ENCODE data around the gene TOP2A. TPM values are rescaled to one million over a fixed set of nuclear protein-coding genes. Genes with fewer than 3 reads are reported as not detected.

TOP2A gene
- total RNA-seq, 1 experiment from 2014 or later = 230 TPM

GRCh38 chr17:40451420-40451819 lies 33.7 kb upstream of the TOP2A start:
- no peak overlapping the region for H3K23ac ChIP-seq (ENCODE audit: insufficient read length, low read depth, low read length)
- H4K5ac ChIP-seq (ENCODE audit: insufficient read length, low read depth, low read length) = no peak overlapping the region
- H2BK15ac ChIP-seq (ENCODE audit: low read depth, low read length) = no peak overlapping the region
- no CpG with 5 or more reads among the region's 6 CpGs for WGBS (ENCODE audit: extremely low coverage, insufficient read length, low lambda C conversion rate)
- no peak overlapping the region for H2AFZ ChIP-seq (ENCODE audit: low read length)
- H3K9me3 ChIP-seq (ENCODE audit: control insufficient read depth, low read depth, low read length) = no peaks in the 10 kb centered on the region
- H3K4ac ChIP-seq (ENCODE audit: low read depth, low read length) = no peak overlapping the region
- H3K56ac ChIP-seq (ENCODE audit: insufficient read length, low read depth, low read length) = no peak overlapping the region
- H3K27ac ChIP-seq (ENCODE audit: insufficient read length, low read depth, low read length) = no peak overlapping the region
- no peak for TF ChIP-seq CTCF (conservative IDR thresholded peaks at IDR 0.05)
- H3K79me1 ChIP-seq (ENCODE audit: insufficient read depth, low read depth, low read length, poor library complexity, severe bottlenecking) = no peaks in the 10 kb centered on the region
- Mint-ChIP-seq H3K4me3 (no peak overlapping the region), H3K9me3 (no peaks in the 10 kb centered on the region), H3K27me3 (ENCODE audit: low read depth) (no peaks in the 10 kb centered on the region), H3K4me1 (peaks cover 20 to 25% of the 10 kb centered on the region in 2 experiments), H3K27ac (no peak overlapping the region), H3K36me3 (ENCODE audit: insufficient read depth in 1 of 3, low read depth in 3 of 3) (peaks cover 31% of the 10 kb centered on the region in 3 experiments; a peak in 6 of 7 replicates)
- H4K91ac ChIP-seq (ENCODE audit: insufficient read length, low read depth, low read length) = no peak overlapping the region
- H3K4me2 ChIP-seq (ENCODE audit: insufficient read depth, insufficient read length, low read length) = no peak overlapping the region
- H2BK5ac ChIP-seq (ENCODE audit: insufficient read length, low read length) = no peak overlapping the region
- H3K14ac ChIP-seq (ENCODE audit: insufficient read depth, low read length) = no peak overlapping the region
- no peaks in the 10 kb centered on the region for H3K27me3 ChIP-seq (ENCODE audit: insufficient read depth, low read length)
- H3K4me1 ChIP-seq (ENCODE audit: insufficient read depth, low read length) = peaks cover 3% of the 10 kb centered on the region; the same call in 1 of the 2 replicates
- DNase-seq = no peak
- H2BK12ac ChIP-seq (ENCODE audit: insufficient read length, low read depth, low read length) = no peak overlapping the region
- H3K23me2 ChIP-seq (ENCODE audit: insufficient read length, low read depth, low read length, poor library complexity, severe bottlenecking) = no peaks in the 10 kb centered on the region
- H3K79me2 ChIP-seq (ENCODE audit: insufficient read depth, low read length) = no peaks in the 10 kb centered on the region; the same call in 1 of the 2 replicates
- no peak overlapping the region for H2BK120ac ChIP-seq (ENCODE audit: low read depth, low read length, poor library complexity, severe bottlenecking)
- H2AK5ac ChIP-seq (ENCODE audit: insufficient read length, low read length) = no peak overlapping the region
- no peak overlapping the region for H3T11ph ChIP-seq (ENCODE audit: low read length)
- H3K9ac ChIP-seq (ENCODE audit: extremely low read depth, insufficient read length, low read length) = no peak overlapping the region
- no peak overlapping the region for H3K18ac ChIP-seq (ENCODE audit: insufficient read length, low read depth, low read length)
- no peak overlapping the region for H4K8ac ChIP-seq (replicated peaks; ENCODE audit: insufficient read length, low read depth, low read length)
- no peak overlapping the region for H2BK20ac ChIP-seq (ENCODE audit: low read depth, low read length, poor library complexity, severe bottlenecking)
- H4K20me1 ChIP-seq (ENCODE audit: control insufficient read depth, insufficient read depth, insufficient read length) = no peaks in the 10 kb centered on the region
